ENCODE results near the gene BET1L.
A peak's percentile ranks its signal among the peaks of the same experiment; 100 is the strongest.

Gene BET1L

DNA sequence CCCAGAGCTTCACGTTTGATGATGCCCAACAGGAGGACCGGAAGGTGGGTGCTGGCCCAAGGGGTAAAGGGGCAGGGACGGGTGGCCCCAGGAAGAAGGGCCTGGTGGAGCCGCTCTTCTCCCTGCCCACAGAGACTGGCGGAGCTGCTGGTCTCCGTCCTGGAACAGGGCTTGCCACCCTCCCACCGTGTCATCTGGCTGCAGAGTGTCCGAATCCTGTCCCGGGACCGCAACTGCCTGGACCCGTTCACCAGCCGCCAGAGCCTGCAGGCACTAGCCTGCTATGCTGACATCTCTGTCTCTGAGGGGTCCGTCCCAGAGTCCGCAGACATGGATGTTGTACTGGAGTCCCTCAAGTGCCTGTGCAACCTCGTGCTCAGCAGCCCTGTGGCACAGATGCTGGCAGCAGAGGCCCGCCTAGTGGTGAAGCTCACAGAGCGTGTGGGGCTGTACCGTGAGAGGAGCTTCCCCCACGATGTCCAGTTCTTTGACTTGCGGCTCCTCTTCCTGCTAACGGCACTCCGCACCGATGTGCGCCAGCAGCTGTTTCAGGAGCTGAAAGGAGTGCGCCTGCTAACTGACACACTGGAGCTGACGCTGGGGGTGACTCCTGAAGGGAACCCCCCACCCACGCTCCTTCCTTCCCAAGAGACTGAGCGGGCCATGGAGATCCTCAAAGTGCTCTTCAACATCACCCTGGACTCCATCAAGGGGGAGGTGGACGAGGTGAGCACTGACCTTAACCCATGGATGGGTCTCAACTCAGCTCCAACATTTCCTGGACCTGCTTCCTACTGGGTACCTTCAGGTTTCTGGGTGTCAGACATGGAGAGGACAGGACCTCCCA, 2.3 kb upstream of the BET1L start:
- no peak for DNase-seq

DNA sequence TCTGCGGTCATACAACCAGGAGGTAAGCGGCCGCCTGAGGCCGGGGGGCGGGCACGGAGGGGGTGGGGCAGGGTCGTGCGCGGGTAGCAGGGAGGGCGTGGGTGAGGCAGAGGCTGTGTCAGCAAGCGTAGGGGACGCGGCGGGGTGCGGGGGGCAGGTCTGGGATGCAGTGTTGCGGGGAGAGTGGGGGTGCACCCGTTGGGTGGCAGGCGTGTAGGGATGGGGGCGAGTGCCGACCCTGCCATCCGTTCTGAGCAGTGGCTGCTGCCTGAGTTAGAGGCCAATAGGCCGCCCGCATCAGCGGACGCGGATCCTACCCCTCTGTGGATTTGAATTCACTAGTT, 1.7 kb upstream of the BET1L start:
- DNase-seq = no peak

GRCh38 chr11:208181-208916, 1.1 kb upstream of the BET1L start:
- peak; percentile 79 to 83 for DNase-seq

GRCh38 chr11:207863-208180, 623 bp upstream of the BET1L start:
- DNase-seq = no peak

GRCh38 chr11:206526-207207, 532 bp downstream of the BET1L start:
- no peak for DNase-seq

GRCh38 chr11:206002-206384, 1.2 kb downstream of the BET1L start:
- no peak for DNase-seq

GRCh38 chr11:205221-206001, 1.8 kb downstream of the BET1L start:
- no peak for DNase-seq

DNA sequence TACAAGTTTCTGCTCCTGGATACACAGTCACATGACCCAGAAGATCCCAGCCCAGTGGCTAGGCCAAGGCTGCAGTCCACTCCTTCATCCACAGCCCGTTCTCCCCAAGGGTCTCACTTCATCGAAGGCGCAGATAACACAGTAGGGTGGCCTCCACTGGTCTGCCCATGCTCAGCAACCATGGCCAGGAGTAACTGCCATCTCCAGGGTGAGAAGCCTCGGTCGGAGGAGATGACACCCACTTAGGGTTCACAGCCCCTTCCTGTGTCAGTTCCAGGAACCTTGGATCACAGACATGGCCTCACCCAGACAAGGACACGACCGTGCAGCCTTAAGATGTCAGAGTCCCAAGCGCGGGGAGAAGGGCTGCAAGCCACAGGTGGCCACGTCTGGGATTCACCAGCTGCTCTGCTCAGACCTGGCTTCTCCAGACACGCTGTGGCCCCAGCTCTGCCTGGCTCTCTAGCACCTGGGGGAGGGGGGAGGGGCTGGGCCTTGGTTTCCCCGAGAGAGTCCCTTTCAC, 2.6 kb downstream of the BET1L start:
- no peak for DNase-seq

DNA sequence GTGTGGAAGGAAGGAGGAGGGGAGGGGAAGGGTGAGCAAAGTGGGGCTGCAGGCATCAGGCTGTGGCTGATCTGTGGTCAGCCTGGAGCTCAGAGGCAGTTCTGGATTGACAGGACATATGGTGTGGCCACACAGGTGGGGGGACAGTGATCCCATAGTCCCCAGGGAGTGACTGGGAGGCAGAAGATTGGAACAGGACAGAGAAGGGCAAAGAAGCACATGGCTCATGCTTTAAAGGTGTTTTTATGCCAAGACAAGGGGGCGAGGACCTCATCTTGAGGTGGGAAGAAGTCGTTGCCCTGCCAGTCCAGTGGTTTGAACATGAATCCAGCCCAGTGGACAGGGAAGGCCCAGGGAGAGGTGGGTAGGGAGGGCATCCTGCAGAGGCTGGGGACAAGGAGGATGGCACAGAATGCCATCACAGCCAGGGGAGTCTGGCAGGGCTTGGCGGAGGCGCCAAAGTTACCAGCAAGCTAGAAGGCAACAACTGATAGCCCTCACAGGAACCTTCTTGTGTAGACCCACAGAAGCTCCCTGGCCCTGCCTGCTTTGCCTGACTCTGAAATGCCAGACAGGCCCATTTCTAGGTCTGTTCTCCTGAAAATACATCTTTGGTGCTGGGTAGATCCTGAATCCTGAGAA, 3.1 kb downstream of the BET1L start:
- DNase-seq = no peak

GRCh38 chr11:203056-203944, 3.9 kb downstream of the BET1L start:
- peak in 1 of 2 experiments; percentile 6 for DNase-seq

DNA sequence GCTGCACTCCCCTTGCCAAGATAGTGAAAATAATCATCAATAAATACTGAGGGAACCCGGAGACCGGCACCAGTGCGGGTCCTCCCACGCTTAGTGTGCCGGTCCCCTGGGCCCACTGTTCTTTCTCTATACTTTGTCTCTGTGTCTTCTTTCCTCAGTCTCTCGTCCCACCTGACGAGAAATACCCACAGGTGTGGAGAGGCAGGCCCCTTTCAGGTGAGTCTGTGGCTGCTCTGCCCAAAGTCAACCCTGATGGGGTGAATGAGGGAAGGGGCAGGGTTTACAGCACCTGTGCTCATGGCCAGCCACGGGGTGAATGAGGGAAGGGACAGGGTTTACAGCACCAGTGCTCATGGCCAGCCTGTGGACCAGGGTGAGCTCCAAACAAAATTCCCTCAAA, 4.7 kb downstream of the BET1L start:
- no peak for DNase-seq

DNA sequence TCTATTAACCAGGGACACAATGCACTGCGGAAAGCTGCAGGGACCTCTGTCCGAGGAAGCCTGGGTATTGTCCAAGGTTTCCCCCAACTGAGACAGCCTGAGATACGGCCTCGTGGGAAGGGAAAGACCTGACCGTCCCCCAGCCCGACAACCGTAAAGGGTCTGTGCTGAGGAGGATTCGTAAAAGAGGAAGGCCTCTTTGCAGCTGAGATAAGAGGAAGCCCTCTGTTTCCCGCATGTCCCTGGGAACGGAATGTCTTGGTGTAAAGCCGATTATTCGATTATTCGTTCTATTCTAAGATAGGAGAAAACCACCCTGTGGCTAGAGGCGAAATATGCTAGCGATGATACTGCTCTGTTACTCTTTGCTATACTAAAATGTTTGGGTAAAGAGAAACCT, 5.2 kb downstream of the BET1L start:
- peak in 1 of 2 experiments; percentile 23 for DNase-seq

DNA sequence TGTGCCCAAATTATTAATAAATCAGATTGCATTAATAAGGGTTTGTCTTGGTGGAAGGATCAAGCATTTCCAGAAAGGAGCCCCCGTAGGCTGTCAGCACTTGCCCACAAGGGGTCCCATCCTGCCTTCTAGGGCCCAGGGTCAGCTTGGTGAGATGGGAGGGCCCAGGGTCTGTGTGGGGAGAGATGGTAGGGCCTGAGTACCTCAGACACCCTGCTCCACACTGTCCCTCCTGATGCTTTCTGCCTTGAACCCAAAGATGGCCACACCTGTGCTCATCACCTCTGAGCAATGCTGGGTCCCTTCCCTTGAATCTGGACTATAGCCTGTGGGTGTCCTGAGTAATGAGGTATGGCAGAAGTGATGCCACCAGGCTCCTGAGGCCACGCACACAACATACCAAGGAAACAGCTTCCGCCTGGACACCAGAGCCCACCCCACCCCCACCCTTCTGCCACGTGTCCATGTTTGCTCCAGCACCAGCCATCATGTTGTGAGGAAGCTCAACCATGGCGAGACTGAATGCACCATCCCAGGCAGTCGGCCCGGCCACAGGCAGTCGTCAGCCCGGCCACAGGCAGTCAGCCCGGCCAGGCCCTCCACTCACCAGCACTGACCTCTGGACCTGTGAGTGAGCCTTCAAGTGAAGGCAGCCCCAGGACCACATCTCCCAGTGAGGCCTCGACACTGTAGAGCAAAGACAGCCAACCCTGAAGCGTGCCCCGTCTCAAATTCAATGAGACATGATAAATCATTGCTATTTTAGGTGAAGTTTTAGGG, 6.8 kb downstream of the BET1L start:
- DNase-seq = no peak

DNA sequence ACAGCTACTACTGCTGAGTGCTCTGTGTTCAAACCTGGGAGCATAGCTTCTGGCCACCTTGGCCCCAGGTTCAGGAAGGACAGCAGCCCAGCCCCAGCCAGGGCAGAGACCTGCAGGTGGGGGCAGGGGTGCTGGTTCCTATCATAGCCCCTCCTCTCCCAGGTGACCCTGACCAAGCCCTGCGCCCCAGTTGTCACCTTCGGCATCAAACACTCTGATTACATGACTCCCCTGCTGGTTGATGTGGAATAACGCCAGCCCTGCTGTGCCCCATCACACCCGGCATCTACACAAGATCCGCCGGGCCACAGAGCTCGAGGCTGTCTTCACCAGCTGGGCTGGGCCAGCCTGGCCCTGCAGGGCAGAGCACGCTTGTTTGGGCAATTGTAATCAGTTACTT, 7.4 kb downstream of the BET1L start:
- peak in 1 of 2 experiments; percentile 5 for DNase-seq

GRCh38 chr11:199004-199581, 8.1 kb downstream of the BET1L start:
- no peak for DNase-seq

DNA sequence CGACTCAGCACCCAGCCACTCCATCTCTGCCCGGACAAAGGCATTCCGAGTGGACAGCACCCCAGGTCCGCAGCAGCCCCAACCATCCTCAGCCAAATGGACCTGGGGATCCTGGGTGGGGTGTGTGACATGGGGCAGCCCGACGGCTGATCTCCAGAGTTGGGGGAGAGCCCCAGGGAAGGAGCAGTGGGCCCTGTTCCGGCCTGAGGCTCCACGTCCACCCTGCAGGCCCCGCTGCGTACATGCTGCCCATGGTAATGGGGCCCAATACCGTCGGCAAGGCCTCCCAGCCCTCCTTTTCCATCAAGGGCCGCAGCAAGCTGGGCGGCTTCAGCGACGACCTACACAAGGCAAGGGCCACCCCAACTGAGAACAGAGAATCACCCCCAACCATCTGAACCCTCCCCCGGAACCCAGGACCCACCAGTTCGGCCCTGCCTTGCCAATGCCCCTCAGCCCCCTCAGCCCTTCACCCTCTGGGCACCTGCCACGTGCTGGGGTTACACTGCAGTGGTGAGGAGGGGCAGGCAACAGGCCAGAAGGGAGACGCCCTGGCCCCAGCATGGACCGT, 8.9 kb downstream of the BET1L start:
- DNase-seq = no peak

DNA sequence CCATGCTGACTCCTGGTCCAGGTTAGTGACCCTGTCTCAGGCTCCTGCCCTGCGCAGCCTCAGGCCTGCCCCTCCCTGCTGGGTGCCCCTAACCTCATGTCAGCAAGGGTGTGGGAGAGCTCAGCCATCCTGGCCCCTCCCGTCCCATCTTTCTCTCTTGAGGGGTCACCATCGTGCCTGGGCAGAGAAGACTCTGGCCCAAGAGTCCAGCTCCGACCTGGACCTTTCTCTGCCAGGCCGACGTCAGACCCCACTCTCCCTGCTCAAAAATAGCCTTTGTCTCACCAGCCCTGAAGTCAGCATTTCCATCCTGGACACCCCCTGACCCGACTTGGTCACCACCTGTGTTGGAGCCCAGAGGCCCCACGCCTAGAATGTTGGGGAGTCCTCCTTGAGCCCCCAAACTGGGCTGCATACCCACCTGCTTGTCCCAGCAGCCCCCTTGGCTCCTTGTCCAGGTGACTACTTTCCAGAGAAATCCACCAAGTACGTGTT, 9.4 kb downstream of the BET1L start:
- no peak for DNase-seq

DNA sequence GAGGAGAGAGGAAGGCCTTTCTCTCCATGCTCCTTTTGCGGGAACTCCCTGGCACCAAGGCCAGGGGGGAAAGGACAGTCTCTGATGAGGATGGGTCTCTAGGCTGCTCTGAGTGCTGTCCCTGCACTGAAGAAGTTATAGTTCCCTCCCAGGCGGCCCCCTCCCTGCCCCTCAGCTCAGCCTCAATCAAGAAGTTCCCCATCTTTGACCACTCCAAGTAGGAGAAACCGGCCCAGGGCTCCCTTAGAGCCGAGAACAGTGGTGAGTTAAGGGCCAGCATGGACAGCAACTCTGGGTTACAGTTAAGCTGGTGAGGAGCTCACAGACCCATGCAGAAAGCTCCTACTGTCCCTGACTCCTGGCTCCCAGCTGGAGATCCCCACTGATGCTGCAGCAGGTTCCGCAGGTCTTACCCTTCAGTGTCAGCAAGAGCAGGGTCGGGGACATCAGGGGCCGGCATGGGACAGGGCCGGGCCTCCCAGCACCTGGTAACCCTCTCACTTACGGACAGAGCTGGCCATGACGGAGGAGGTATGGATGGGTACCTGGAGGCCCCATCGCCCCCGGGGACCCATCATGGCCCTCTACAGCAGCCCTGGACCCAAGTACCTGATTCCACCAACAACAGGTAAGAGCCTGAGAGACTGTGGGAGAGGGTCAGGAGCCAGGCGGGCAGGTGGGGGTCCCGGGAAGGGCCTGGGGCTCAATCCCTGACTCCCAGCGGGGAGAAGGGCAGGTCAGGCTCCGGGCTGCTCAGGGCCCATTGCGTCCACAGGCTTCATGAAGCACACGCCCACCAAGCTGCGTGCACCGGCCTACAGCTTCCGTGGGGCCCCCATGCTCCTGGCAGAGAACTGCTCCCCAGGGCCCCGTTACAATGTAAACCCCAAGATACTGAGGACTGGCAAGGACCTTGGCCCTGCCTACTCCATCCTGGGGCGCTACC, 10.1 kb downstream of the BET1L start:
- no peak for DNase-seq

All from activated CD4-positive, alpha-beta T cell treated with anti-CD3 and anti-CD28 coated beads, Interleukin-2, amount 50 U/mL, for 48 hours (primary cell).